ENCODE measurements around the gene TMPRSS7. TPM values are rescaled to one million over a fixed set of nuclear protein-coding genes. Genes with fewer than 3 reads are reported as not detected.

The TMPRSS7 gene
- total RNA-seq, 1 donor from 2014 or later, result not detected

- DNase-seq (ENCODE audit: low spot score in 2 of 2, unreplicated experiment in 2 of 2), result no peak
- no peak for TF ChIP-seq CTCF (IDR thresholded peaks at IDR 0.05; ENCODE audit: unreplicated experiment)
- no peaks in the 10 kb centered on the region for H3K36me3 Mint-ChIP-seq
- H3K9me3 Mint-ChIP-seq, result no peaks in the 10 kb centered on the region
- no peak overlapping the region for H3K4me3 Mint-ChIP-seq
- H3K27ac Mint-ChIP-seq, result no peak overlapping the region
- no peaks in the 10 kb centered on the region for H3K27me3 Mint-ChIP-seq (ENCODE audit: low read depth)
- H3K4me1 Mint-ChIP-seq, result peaks cover 16% of the 10 kb centered on the region
Observed at GRCh38 chr3:112009670-112010069, 24.9 kb upstream of the TMPRSS7 start.

- TF ChIP-seq CTCF (IDR thresholded peaks at IDR 0.05; ENCODE audit: unreplicated experiment), result no peak
- peaks cover 16% of the 10 kb centered on the region for H3K4me1 Mint-ChIP-seq
- no peaks in the 10 kb centered on the region for H3K27me3 Mint-ChIP-seq (ENCODE audit: low read depth)
- no peak for DNase-seq (ENCODE audit: low spot score in 2 of 2, unreplicated experiment in 2 of 2)
- no peaks in the 10 kb centered on the region for H3K36me3 Mint-ChIP-seq
- H3K9me3 Mint-ChIP-seq, result no peaks in the 10 kb centered on the region
- H3K4me3 Mint-ChIP-seq, result no peak overlapping the region
- H3K27ac Mint-ChIP-seq, result no peak overlapping the region
Observed at GRCh38 chr3:112010636-112011035, 23.9 kb upstream of the TMPRSS7 start.

GRCh38 chr3:112011376-112011940, 23.1 kb upstream of the TMPRSS7 start:
- no peak for TF ChIP-seq CTCF (IDR thresholded peaks at IDR 0.05; ENCODE audit: unreplicated experiment)
- Mint-ChIP-seq H3K27me3 (ENCODE audit: low read depth) (no peaks in the 10 kb centered on the region), H3K36me3 (no peaks in the 10 kb centered on the region), H3K4me3 (no peak overlapping the region), H3K27ac (no peak overlapping the region), H3K9me3 (no peaks in the 10 kb centered on the region), H3K4me1 (peaks cover 16% of the 10 kb centered on the region)
- no peak for DNase-seq (ENCODE audit: low spot score in 2 of 2, unreplicated experiment in 2 of 2)

GRCh38 chr3:112012205-112012992, 22.1 kb upstream of the TMPRSS7 start:
- H3K27me3 Mint-ChIP-seq (ENCODE audit: low read depth), result no peaks in the 10 kb centered on the region
- no peaks in the 10 kb centered on the region for H3K36me3 Mint-ChIP-seq
- no peak overlapping the region for H3K27ac Mint-ChIP-seq
- peaks cover 14% of the 10 kb centered on the region for H3K4me1 Mint-ChIP-seq
- H3K4me3 Mint-ChIP-seq, result no peak overlapping the region
- DNase-seq (ENCODE audit: low spot score in 2 of 2, unreplicated experiment in 2 of 2), result no peak
- TF ChIP-seq CTCF (IDR thresholded peaks at IDR 0.05; ENCODE audit: unreplicated experiment), result no peak
- no peaks in the 10 kb centered on the region for H3K9me3 Mint-ChIP-seq

- Mint-ChIP-seq H3K4me3 (no peak overlapping the region), H3K36me3 (no peaks in the 10 kb centered on the region), H3K27ac (no peak overlapping the region), H3K9me3 (no peaks in the 10 kb centered on the region), H3K27me3 (ENCODE audit: low read depth) (no peaks in the 10 kb centered on the region), H3K4me1 (peaks cover 9% of the 10 kb centered on the region)
- DNase-seq (ENCODE audit: low spot score in 2 of 2, unreplicated experiment in 2 of 2), result peak in 1 of 2 experiments; percentile 56
- peak; percentile 44 for TF ChIP-seq CTCF (IDR thresholded peaks at IDR 0.05; ENCODE audit: unreplicated experiment)
Observed at GRCh38 chr3:112013058-112013783, 21.3 kb upstream of the TMPRSS7 start.

Measured in mesothelial cell of epicardium (in vitro differentiated cells).